ENCODE measurements around the gene CNKSR2.
"Not testable (repeated sequence)": the region's sequence is repeated elsewhere in the genome, so short reads cannot be mapped to it uniquely, and the experiment has no call there.

The CNKSR2 gene

GRCh38 chrX:21484051-21484450, 109.8 kb downstream of the CNKSR2 start:
- H3K27ac Mint-ChIP-seq; H3K36me3 Mint-ChIP-seq (ENCODE audit: low read depth); H3K4me3 Mint-ChIP-seq; H3K9me3 Mint-ChIP-seq; H3K27me3 Mint-ChIP-seq; H3K4me1 Mint-ChIP-seq (ENCODE audit: low read depth); intact Hi-C loops (cut with micrococcal nuclease): not testable (repeated sequence)

- intact Hi-C loops (cut with micrococcal nuclease): no loop called here
- no peaks in the 10 kb centered on the region for H3K4me1 Mint-ChIP-seq (ENCODE audit: low read depth)
- no peak overlapping the region for H3K27ac Mint-ChIP-seq
- no peaks in the 10 kb centered on the region for H3K27me3 Mint-ChIP-seq
- H3K9me3 Mint-ChIP-seq: no peaks in the 10 kb centered on the region
- no peak overlapping the region for H3K4me3 Mint-ChIP-seq
- H3K36me3 Mint-ChIP-seq (ENCODE audit: low read depth): no peaks in the 10 kb centered on the region
Observed at GRCh38 chrX:21487832-21488231, 113.6 kb downstream of the CNKSR2 start.

- H3K4me3 Mint-ChIP-seq: no peak overlapping the region
- H3K27me3 Mint-ChIP-seq: no peaks in the 10 kb centered on the region
- intact Hi-C loops (cut with micrococcal nuclease): no loop called here
- no peak overlapping the region for H3K27ac Mint-ChIP-seq
- H3K9me3 Mint-ChIP-seq: no peaks in the 10 kb centered on the region
- H3K36me3 Mint-ChIP-seq (ENCODE audit: low read depth): no peaks in the 10 kb centered on the region
- no peaks in the 10 kb centered on the region for H3K4me1 Mint-ChIP-seq (ENCODE audit: low read depth)
Observed at GRCh38 chrX:21490341-21490740, 116.1 kb downstream of the CNKSR2 start.

- no peak overlapping the region for H3K4me3 Mint-ChIP-seq
- no peak overlapping the region for H3K27ac Mint-ChIP-seq
- H3K36me3 Mint-ChIP-seq (ENCODE audit: low read depth): no peaks in the 10 kb centered on the region
- intact Hi-C loops (cut with micrococcal nuclease): no loop called here
- no peaks in the 10 kb centered on the region for H3K27me3 Mint-ChIP-seq
- H3K9me3 Mint-ChIP-seq: no peaks in the 10 kb centered on the region
- H3K4me1 Mint-ChIP-seq (ENCODE audit: low read depth): no peaks in the 10 kb centered on the region
Observed at GRCh38 chrX:21493226-21493830, 119.1 kb downstream of the CNKSR2 start.

GRCh38 chrX:21503593-21503992, 129.4 kb downstream of the CNKSR2 start:
- Mint-ChIP-seq H3K9me3 (no peaks in the 10 kb centered on the region), H3K27ac (no peak overlapping the region), H3K4me1 (ENCODE audit: low read depth) (peaks cover 8% of the 10 kb centered on the region), H3K27me3 (no peaks in the 10 kb centered on the region), H3K36me3 (ENCODE audit: low read depth) (no peaks in the 10 kb centered on the region), H3K4me3 (no peak overlapping the region)
- intact Hi-C loops (cut with micrococcal nuclease): no loop called here

GRCh38 chrX:21509912-21510311, 135.7 kb downstream of the CNKSR2 start:
- no peak overlapping the region for H3K27ac Mint-ChIP-seq
- no peaks in the 10 kb centered on the region for H3K9me3 Mint-ChIP-seq
- intact Hi-C loops (cut with micrococcal nuclease): no loop called here
- no peaks in the 10 kb centered on the region for H3K27me3 Mint-ChIP-seq
- H3K4me3 Mint-ChIP-seq: no peak overlapping the region
- peaks cover 8% of the 10 kb centered on the region for H3K4me1 Mint-ChIP-seq (ENCODE audit: low read depth)
- no peaks in the 10 kb centered on the region for H3K36me3 Mint-ChIP-seq (ENCODE audit: low read depth)

GRCh38 chrX:21524008-21524407, 149.8 kb downstream of the CNKSR2 start:
- Mint-ChIP-seq H3K4me1 (ENCODE audit: low read depth) (no peaks in the 10 kb centered on the region), H3K36me3 (ENCODE audit: low read depth) (no peaks in the 10 kb centered on the region), H3K27me3 (no peaks in the 10 kb centered on the region), H3K4me3 (no peak overlapping the region), H3K9me3 (no peaks in the 10 kb centered on the region), H3K27ac (no peak overlapping the region)
- intact Hi-C loops (cut with micrococcal nuclease): no loop called here

GRCh38 chrX:21528076-21528475, 153.9 kb downstream of the CNKSR2 start:
- Mint-ChIP-seq H3K36me3 (ENCODE audit: low read depth) (no peaks in the 10 kb centered on the region), H3K27me3 (no peaks in the 10 kb centered on the region), H3K9me3 (no peaks in the 10 kb centered on the region), H3K27ac (no peak overlapping the region), H3K4me3 (no peak overlapping the region), H3K4me1 (ENCODE audit: low read depth) (no peaks in the 10 kb centered on the region)
- intact Hi-C loops (cut with micrococcal nuclease): no loop called here

- H3K27me3 Mint-ChIP-seq: no peaks in the 10 kb centered on the region
- no peaks in the 10 kb centered on the region for H3K36me3 Mint-ChIP-seq (ENCODE audit: low read depth)
- H3K4me1 Mint-ChIP-seq (ENCODE audit: low read depth): no peaks in the 10 kb centered on the region
- intact Hi-C loops (cut with micrococcal nuclease): no loop called here
- H3K27ac Mint-ChIP-seq: no peak overlapping the region
- H3K4me3 Mint-ChIP-seq: no peak overlapping the region
- no peaks in the 10 kb centered on the region for H3K9me3 Mint-ChIP-seq
Observed at GRCh38 chrX:21529771-21530170, 155.6 kb downstream of the CNKSR2 start.

- intact Hi-C loops (cut with micrococcal nuclease); H3K4me1 Mint-ChIP-seq (ENCODE audit: low read depth); H3K4me3 Mint-ChIP-seq; H3K27me3 Mint-ChIP-seq; H3K27ac Mint-ChIP-seq; H3K36me3 Mint-ChIP-seq (ENCODE audit: low read depth): not testable (repeated sequence)
- H3K9me3 Mint-ChIP-seq: peaks cover 20% of the 10 kb centered on the region
Observed at GRCh38 chrX:21544642-21545041, 170.4 kb downstream of the CNKSR2 start.

- Mint-ChIP-seq H3K36me3 (ENCODE audit: low read depth) (no peaks in the 10 kb centered on the region), H3K27ac (no peak overlapping the region), H3K27me3 (no peaks in the 10 kb centered on the region), H3K4me1 (ENCODE audit: low read depth) (no peaks in the 10 kb centered on the region), H3K9me3 (no peaks in the 10 kb centered on the region), H3K4me3 (no peak overlapping the region)
- intact Hi-C loops (cut with micrococcal nuclease): no loop called here
Observed at GRCh38 chrX:21559417-21559816, 185.2 kb downstream of the CNKSR2 start.

GRCh38 chrX:21565025-21565424, 190.8 kb downstream of the CNKSR2 start:
- Mint-ChIP-seq H3K9me3 (no peaks in the 10 kb centered on the region), H3K36me3 (ENCODE audit: low read depth) (no peaks in the 10 kb centered on the region), H3K27me3 (no peaks in the 10 kb centered on the region), H3K4me3 (no peak overlapping the region), H3K27ac (no peak overlapping the region), H3K4me1 (ENCODE audit: low read depth) (no peaks in the 10 kb centered on the region)
- intact Hi-C loops (cut with micrococcal nuclease): no loop called here

GRCh38 chrX:21574793-21575192, 200.6 kb downstream of the CNKSR2 start:
- intact Hi-C loops (cut with micrococcal nuclease): no loop called here
- Mint-ChIP-seq H3K4me1 (ENCODE audit: low read depth) (no peaks in the 10 kb centered on the region), H3K36me3 (ENCODE audit: low read depth) (no peaks in the 10 kb centered on the region), H3K27me3 (no peaks in the 10 kb centered on the region), H3K9me3 (peaks cover 8% of the 10 kb centered on the region), H3K27ac (no peak overlapping the region), H3K4me3 (no peak overlapping the region)

- H3K4me3 Mint-ChIP-seq: no peak overlapping the region
- no peaks in the 10 kb centered on the region for H3K9me3 Mint-ChIP-seq
- intact Hi-C loops (cut with micrococcal nuclease): no loop called here
- no peaks in the 10 kb centered on the region for H3K4me1 Mint-ChIP-seq (ENCODE audit: low read depth)
- H3K27ac Mint-ChIP-seq: no peak overlapping the region
- H3K36me3 Mint-ChIP-seq (ENCODE audit: low read depth): no peaks in the 10 kb centered on the region
- no peaks in the 10 kb centered on the region for H3K27me3 Mint-ChIP-seq
Observed at GRCh38 chrX:21581479-21581878, 207.3 kb downstream of the CNKSR2 start.

- no peaks in the 10 kb centered on the region for H3K4me1 Mint-ChIP-seq (ENCODE audit: low read depth)
- H3K9me3 Mint-ChIP-seq: no peaks in the 10 kb centered on the region
- no peaks in the 10 kb centered on the region for H3K36me3 Mint-ChIP-seq (ENCODE audit: low read depth)
- H3K27me3 Mint-ChIP-seq: no peaks in the 10 kb centered on the region
- H3K4me3 Mint-ChIP-seq: no peak overlapping the region
- intact Hi-C loops (cut with micrococcal nuclease): no loop called here
- no peak overlapping the region for H3K27ac Mint-ChIP-seq
Observed at GRCh38 chrX:21586001-21586400, 211.8 kb downstream of the CNKSR2 start.

All from dendritic cell treated with granulocyte-macrophage colony-stimulating factor and Interleukin-4, amounts not matched to agents 40 ng/mL and 50 ng/mL, for 4 days (primary cell).